Measurements from ENCODE around the gene SLC7A5. TPM values are rescaled to one million over a fixed set of nuclear protein-coding genes. Genes with fewer than 3 reads are reported as not detected.

The SLC7A5 gene
- total RNA-seq, 1 donor from 2014 or later = 191 TPM

GRCh38 chr16:87847785-87848675 is 21.3 kb downstream of the SLC7A5 start:
- intact Hi-C loops (cut with micrococcal nuclease) = no loop called here

GRCh38 chr16:87847467-87847784 is 21.9 kb downstream of the SLC7A5 start:
- intact Hi-C loops (cut with micrococcal nuclease) = no loop called here

DNA sequence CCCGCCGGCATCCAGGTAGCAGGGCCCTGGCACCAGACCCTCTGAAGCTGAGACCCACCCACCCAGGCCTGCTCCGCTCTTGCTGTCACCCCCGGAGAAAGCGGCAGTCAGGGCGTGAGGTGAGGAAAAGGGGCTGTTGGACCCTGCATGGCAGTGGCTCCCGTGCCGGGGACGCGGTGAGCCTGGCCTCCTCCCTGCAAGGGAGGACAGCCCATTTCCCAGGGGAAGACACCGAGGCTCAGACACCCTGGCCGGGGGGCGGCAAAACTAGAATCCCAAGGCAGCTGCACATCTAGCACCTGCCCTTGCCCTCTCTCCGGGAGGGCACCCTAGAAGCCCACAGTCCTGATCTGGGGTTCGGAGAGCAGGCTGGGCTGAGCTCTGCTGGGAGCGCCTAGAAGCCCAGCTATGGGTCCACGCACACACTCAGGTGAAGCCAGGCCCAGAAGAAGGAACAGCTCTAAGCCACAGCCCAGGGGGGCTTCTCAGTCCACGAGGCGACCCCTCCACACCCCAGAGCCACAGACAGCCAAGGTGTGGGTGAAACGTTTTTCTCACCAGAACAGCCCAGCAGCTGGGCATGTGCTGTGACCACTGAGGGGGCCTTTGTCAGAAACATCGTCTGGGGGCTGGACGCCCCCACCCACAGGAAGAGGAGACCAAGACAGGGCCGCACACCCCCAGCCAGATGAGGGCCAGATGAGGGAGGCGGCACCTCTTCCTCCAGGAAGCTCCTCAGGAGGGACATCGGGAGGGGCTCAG is 22.4 kb downstream of the SLC7A5 start:
- intact Hi-C loops (cut with micrococcal nuclease) = no loop called here

GRCh38 chr16:87845807-87846619 is 23.3 kb downstream of the SLC7A5 start:
- intact Hi-C loops (cut with micrococcal nuclease) = no loop called here

- intact Hi-C loops (cut with micrococcal nuclease) = no loop called here
Observed at GRCh38 chr16:87845213-87845612, 24.1 kb downstream of the SLC7A5 start.

DNA sequence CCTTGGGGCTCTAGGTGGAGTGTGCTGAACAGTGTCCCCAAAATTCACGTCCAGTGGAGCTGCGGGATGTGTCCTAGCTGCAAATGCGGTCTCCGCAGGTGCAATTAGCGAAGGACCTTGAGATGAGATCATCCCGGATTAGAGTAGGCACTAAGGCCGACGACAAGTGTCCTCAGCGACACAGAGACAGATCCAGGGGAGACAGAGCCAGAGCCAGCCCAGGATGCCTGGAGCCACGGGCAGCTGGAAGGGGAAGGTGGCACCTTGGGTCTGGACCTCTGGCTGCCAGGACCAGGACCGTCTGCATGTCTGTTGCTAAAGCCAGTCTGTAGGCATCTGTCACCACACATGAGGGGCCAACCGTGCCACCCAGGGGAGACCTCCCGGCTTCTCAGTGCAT is 24.5 kb downstream of the SLC7A5 start:
- intact Hi-C loops (cut with micrococcal nuclease) = no loop called here

DNA sequence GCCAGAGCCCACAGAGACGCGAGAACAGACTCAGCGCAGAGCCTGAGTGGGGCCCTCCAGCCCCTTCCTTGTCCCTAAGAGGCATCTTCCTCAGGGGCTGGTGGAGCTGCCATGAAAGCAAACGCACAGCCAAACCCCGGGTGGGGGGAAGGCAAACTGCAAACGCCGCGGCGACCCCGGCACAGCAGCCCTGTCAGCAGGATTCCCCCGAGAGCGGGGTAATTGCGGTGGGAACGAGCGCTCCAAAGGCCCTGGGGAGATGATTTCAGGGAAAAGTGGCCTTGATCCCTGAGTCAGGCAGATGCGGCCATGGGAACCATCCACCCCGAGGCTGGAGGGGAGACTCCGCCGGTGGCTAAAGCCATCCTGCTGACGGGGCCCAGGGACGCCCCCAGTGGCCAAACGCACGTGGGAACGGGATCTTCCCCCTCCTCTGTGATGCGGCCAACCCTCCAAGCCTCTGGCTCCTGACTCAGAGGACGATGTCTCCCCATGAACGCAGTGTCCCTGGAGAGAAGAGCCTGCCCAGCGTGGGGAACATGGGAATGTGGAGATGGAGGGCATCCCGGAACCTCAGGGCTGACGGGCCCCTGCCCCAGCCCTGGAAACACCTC is 25.1 kb downstream of the SLC7A5 start:
- intact Hi-C loops (cut with micrococcal nuclease) = no loop called here

- intact Hi-C loops (cut with micrococcal nuclease) = no loop called here
Observed at GRCh38 chr16:87843678-87844105, 25.6 kb downstream of the SLC7A5 start.

GRCh38 chr16:87842209-87842869 is 27.0 kb downstream of the SLC7A5 start:
- intact Hi-C loops (cut with micrococcal nuclease) = no loop called here

- intact Hi-C loops (cut with micrococcal nuclease) = no loop called here
Observed at GRCh38 chr16:87841340-87842208, 27.7 kb downstream of the SLC7A5 start.

GRCh38 chr16:87840271-87840978 is 28.9 kb downstream of the SLC7A5 start:
- intact Hi-C loops (cut with micrococcal nuclease) = no loop called here

- intact Hi-C loops (cut with micrococcal nuclease) = no loop called here
Observed at GRCh38 chr16:87839542-87840270, 29.6 kb downstream of the SLC7A5 start.

DNA sequence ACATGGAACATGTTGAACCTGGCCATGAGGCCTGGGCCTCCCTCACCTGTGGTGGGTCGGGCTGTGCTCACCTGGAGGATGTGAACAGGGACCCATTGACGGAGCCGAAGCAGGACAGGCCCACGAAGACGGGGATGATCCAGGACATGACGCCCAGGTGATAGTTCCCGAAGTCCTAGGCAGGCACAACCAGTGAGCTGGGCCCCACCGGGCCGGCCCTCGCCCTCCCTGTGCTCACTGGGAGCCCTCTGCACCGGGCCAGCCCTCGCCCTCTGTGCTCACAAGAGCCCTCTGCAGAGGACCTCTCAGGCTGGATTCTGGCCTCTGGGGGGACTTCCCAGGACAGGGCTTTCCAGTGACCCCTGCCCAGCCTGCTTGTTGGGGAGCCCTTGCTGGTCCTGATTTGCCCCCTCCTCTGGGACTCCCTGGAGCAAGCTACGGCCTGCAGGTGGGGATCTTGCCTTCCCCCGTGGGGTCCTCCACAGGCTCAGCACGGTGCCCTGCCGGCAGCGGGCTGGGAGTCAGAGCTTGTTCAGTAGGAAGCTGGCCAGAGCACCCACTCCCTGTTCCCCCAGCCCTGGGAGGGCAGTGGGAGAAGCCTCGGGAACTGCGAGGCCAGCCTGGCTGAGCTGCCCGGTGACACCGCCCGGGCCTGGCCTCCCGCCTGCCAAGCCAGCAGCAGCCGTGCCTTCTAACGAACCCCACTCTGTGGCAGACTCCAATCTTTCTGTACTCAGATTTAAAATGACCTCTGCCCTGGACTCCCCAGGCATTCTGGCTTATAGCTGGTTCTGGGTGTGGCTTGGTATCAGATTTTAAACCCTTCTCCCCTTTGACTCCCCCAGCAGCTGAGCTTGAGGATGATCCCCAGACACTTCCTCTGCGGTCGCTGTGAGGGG is 30.4 kb downstream of the SLC7A5 start:
- intact Hi-C loops (cut with micrococcal nuclease) = no loop called here

DNA sequence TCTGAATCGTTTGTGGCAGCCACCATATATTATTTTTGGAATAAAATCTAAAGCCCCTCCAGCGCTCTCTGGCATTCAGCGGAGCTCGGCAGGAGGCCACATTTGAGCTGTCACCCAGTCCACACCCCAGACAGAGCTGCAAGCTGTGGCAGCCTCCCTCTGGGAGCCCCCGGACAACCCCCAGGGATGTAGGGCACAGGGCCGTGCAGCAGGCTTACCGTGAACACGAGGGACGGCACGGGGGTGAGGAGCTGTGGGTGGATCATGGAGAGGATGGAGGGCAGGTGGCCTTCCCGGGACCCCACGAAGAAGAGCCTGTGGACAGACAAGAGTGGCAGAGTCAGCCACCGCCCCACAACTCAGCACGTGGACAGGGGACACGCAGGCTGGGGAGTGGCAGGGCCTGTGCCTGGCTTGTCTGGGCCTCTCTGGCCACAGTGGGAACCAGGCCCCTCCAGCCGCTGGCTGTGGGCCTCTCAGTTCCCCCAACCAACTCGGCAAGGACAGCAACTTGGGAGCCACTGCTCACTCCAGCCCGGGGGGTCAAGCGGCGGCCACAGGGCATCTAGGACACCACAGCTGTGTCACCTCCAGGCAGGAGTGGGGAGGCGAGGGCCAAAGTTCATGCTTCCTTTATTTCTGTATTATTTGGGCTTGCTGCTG is 31.5 kb downstream of the SLC7A5 start:
- intact Hi-C loops (cut with micrococcal nuclease) = no loop called here

DNA sequence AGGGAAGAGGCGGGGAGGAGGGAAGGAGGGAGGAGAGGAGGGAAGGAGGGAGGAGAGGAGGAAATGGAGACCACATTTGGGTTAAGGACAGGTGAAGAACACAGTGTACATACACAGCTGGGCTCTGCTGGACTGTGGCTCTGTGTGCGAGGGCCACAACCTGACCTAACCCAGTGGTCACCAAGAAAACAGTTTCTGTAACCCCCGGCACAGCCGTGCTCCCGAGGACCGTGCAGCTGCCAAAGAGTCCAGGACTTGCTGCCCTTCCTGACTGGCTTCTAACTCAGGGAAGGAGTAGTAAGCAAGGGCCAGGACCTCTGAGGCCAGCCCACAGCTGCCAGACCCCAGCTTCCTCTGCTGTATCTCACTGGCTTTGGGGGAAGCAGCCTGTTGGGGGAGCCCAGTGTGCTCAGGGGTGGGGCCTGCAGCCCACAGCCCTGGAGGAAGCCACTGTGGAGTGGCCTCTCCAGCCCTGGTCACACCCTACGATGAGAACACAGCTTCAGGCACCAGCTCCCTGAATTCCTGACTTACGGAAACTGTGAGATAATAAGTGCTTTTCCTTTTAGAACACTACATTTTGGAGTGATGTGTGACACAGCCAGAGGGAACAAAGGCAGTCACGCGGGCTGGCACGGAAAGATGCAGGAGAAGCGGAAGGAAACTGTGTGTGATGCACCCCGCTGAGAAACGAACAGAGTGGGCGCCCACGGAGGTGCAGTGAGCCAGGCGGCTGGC is 32.3 kb downstream of the SLC7A5 start:
- intact Hi-C loops (cut with micrococcal nuclease) = no loop called here

- intact Hi-C loops (cut with micrococcal nuclease) = no loop called here
Observed at GRCh38 chr16:87836346-87836843, 32.9 kb downstream of the SLC7A5 start.

All from T-helper 1 cell treated with Interleukin-12 subunit alpha and Interleukin-12 subunit beta and Interleukin-4 antibody, amounts not matched to agents 30 ng/mL and 1 ng/mL, for 36 hours (primary cell).